ENCODE measurements around the gene TRIM56.
"Not testable (repeated sequence)": the region's sequence is repeated elsewhere in the genome, so short reads cannot be mapped to it uniquely, and the experiment has no call there.

- TF ChIP-seq POLR2A, CTCF, EP300 (IDR thresholded peaks at IDR 0.05): not testable (repeated sequence)
These were observed 27.9 kb downstream of the TRIM56 start for GRCh38 chr7:101113140-101113539.
